Measurements from ENCODE around the gene FOSL1.

Gene FOSL1

DNA sequence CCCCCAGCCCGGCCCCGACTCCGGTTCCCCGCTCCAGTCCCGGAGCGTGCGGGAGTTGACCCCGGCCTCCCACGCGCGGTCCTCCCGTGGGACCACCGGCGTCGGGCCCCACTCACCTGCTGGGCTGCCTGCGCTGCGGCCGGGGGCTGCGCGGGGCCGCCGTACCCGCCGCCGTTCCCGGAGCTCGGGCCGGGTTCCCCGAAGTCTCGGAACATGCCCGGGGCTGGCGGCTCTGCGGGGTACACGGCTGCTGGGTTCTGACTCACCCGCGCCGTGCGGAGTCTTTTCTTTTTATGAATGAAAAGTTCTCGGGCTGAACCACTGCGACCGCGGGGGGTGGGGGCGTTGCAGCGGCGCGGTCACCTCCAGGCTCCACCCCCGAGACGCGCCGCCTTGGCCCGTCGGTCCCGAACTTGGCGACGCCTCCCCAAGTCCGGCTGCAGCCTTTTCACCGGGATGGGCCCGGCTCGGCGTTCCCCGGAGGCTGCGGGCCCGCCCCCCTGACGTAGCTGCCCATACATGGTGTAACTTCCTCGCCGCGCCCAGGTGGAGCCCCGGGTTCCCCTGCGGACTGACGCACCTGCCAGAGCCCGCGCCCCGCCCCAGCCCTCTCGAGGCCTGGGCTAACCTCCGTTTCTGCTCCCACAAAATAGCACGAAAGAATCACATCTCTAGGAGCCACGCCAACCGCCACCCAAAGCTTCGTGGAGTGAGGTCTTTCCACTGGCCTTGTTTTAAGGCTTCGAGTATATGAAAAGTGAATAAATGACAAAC, at the start of gene FOSL1:
Gene FOSL1, minus strand, starts transcription at position 264 of the 774 bp plus-strand sequence. Its CDS starts 49 bp downstream, at position 215.
- DNase-seq (ENCODE audit: low spot score): no peak

DNA sequence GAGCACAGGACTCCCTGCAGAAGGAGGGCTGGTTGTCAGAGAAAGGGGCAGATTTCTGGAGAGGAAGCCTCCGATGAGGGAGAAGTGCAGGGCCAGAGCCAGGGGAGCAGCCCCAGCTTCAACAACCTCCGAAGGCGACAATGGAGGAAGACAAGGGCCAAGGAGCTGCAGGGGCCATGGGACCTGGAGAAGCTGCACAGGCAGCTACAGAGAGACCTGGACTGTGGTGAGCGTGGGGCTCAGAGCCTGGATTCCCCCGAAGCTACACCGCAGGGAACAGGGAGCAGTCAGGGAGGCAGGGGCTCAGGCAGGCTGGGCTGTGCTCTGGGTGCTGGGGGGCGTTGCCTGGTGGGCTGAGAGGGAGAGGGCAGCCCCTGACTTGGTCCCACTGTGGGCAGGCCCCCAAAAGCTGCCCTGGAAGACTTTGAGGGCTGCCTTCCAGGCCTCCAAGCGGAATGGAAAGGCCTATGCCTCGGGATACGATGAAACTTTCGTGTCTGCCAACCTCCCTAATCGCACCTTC, 47.5 kb upstream of the FOSL1 start:
- DNase-seq (ENCODE audit: low spot score): no peak

DNA sequence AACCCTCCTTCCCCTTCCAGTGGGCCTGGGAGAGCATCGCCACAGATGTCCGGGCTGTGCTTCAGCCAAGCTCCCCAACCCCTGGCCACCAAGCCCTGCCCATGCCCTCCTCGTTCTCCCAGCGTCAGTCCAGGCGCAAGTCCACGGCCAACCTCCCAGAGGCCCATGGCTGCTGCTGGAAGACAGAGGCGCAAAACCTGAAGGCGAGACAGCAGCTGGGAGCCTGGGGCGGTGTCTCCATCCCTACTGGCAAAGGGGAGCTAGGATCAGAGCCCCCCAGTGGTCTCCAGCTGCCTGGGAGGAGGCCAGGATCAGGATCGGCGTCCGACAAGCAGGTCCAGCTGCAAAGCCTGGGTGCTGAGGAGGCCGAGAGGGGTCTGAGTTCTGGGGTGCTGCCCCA, 46.9 kb upstream of the FOSL1 start:
- DNase-seq (ENCODE audit: low spot score): no peak

DNA sequence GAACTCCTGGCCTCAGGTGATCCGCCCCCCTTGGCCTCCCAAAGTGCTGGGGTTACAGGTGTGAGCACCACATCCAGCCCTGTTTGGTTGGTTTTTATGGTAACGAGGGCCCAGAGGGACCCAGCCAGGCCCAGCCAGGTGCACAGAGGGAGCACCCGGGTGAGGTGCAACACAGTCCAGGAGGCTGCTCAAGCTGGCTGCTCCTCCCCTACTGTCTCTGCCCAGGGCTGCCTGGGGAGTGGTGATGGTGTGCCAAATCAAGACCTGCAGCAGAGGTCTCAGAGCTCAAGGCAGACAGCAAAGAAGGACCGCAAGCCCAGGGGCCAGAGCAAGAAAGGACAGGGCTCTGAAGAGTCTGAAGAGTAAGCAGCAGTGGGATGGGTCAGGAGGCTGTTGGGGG, 46.5 kb upstream of the FOSL1 start:
- DNase-seq (ENCODE audit: low spot score): no peak

DNA sequence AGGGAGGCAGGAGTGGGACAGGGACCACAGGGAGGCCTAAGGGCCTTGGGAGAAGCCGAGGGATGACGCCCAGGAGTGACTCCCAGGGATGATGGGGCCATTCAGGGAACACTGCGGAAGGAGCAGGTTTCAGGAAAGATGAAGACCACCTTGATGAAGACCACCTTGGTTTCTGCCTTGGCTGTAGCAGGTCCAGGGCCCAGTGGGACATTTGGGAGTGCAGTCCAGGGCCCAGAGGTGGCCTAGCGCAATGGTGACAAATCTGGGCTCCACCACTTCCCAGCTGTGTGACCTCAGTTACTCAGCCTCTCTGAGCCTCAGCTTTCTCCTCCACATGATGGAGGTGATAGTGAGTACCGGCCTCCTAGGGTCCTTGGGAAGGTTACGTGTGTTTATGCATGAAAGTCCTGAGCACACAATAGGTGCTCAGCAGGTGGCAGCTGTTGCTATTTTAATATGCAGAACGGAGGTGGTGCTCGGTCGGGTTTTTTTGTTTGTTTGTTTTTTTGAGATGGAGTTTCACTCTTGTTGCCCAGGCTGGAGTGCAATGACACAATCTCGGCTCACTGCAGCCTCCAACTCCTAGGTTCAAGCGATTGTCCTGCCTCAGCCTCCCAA, 45.9 kb upstream of the FOSL1 start:
- DNase-seq (ENCODE audit: low spot score): no peak

DNA sequence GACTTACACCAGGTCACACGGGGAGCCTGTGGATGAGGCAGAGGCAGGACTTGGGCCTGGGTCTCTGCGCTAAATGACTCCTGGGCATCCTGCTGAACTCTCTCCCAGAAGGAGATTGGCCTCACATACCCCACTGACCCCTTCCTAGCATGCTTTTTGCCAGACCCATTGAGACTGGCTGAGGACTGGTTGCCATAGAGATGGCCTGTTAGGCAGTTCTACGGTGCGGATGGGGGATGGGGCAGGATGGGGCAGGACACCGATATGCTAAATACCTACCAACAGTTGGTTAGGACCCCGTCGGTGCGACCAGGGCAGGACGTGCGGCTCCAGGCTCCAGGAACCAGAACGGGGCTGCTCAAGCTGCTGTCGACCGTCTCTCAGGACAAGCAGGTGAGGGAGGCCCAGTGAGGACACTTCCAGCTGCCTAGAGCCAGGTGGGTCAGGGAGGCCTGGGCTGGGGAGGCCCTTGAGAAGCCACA, 45.3 kb upstream of the FOSL1 start, which contains the start of gene TSGA10IP:
Gene TSGA10IP, plus strand, starts transcription at position 51 of the 482 bp plus-strand sequence. Its CDS starts 196 bp downstream, at position 247.
- DNase-seq (ENCODE audit: low spot score): no peak

DNA sequence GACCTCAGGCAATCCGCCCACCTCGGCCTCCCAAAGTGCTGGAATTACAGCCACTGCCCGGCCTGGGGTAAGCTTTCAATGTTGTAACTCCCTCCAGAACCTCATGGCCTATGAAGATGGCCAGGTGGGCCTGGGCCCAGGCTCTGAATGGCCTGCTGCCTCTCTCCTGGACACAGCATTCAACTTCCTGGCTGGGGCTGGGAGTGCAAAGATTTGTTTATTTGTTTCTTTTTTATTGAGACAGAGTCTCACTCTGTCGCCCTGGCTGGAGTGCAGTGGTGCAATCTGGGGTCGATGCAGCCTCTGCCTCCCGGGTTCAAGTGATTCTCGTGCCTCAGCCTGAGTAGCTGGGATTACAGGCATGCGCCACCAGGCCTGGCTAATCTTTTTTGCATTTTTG, 44.6 kb upstream of the FOSL1 start:
- no peak for DNase-seq (ENCODE audit: low spot score)

DNA sequence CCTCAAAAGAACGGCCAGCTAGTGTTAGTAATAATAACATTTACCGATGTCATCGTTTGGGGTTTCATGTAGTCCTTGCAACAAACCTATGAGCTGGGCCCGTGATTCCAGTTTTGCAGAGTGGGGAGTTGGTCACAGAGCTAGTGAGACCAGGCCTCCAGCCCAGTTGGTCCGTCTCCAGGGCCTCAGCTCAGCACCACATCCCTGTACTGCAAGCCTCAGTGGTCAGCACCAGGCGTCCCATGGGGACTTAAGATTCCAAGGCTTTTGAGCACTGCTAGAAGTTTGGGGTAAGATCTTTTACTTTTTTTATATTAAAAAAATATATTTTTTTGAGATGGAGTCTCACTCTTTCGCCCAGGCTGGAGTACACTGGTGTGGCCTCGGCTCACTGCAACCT, 44.0 kb upstream of the FOSL1 start:
- DNase-seq (ENCODE audit: low spot score): no peak

DNA sequence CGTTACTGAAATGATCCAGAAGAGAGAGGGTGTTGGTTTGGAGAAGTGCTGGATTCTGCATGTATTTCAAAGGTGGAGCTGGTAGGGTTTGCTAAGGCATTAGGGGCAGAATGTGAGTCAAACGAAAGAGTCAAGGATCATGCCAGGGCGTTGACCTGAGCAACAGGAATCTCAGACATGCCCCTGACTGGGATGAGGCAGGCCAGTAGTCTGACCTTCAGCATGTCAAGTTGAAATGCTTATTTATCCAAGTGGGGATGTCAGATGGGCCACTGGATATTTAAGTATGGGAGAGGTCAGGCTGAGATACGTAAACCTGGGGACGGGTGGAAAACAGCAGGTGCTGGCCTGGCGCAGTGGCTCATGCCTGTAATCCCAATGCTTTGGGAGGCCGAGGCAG, 42.3 kb upstream of the FOSL1 start:
- no peak for DNase-seq (ENCODE audit: low spot score)

DNA sequence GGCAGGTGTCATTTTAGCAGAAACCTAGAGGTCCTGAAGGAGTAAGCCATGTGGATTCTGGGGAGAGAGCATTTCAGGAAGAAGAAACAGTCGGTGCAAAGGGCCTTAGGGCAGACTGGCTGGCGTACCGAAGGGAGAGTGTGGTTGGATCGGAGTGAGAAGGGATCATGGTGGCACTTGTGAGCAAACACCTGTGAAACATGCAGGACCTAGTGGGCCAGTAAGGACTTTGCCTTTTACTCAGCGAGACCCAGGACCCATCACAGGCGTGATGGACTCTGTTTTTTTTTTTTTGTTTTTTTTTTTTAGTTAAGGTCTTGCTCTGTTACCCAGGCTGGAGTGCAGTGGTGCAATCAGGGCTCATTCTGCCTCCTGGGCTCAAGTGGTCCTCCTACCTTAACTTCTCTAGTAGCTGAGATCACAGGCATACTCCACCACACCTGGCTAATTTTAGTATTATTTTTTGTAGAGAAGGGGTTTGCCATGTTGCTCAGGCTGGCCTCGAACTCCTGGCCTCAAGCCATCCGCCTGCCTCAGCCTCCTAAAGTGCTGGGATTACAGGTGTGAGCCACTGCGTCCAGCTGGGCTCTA, 41.6 kb upstream of the FOSL1 start:
- DNase-seq (ENCODE audit: low spot score): no peak

DNA sequence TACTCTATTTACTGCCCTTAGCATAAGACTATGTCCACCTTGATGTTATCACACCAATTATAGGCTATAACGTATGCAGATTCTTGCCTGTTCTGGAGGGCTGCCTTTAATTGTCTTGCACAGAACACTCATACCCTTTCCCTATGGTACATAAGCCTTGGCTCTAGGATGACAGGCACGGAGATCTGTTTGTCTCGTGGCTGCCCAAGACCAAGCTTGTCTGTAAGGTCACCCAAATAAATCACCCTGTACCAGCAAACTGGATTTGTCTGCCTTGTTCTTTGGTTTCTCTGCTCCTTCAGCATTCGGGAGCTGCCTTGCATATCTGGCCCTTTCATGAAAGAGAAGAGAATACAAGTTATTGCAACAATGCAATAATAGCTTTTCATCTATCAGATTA, 37.6 kb upstream of the FOSL1 start:
- DNase-seq (ENCODE audit: low spot score): no peak

DNA sequence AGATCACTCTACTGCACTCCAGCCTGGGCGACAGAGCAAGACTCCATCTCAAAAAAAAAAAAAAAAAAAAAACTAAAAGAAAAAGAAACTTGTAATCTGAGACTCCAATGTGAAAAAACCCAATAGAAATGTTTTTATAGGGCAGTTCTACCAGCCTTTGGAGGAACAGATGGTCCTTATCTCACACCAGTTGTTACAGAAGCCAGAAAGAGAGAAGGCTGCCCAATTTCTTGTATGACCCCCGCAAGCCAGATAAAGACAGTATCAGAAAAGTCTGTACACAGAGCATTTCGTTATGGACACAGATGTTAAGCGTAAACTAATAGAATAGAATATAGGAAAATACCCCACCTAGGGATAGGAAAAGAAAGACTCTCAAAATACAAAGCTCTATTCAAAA, 33.8 kb upstream of the FOSL1 start:
- no peak for DNase-seq (ENCODE audit: low spot score)

DNA sequence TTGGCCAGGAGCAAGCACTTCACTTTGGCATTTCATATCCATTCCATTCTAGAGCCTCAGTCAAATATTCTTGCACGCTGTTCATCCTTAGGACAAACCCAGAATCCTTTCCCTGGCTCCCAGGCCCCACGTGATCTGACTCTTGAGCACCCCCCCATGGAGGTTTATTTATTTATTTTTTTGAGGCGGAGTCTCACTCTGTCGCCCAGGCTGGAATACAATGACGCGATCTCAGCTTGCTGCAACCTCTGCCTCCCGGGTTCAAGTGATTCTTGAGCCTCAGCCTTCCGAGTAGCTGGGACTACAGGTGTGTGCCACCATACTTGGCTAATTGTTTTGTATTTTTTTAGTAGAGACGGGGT, 32.4 kb upstream of the FOSL1 start:
- no peak for DNase-seq (ENCODE audit: low spot score)

DNA sequence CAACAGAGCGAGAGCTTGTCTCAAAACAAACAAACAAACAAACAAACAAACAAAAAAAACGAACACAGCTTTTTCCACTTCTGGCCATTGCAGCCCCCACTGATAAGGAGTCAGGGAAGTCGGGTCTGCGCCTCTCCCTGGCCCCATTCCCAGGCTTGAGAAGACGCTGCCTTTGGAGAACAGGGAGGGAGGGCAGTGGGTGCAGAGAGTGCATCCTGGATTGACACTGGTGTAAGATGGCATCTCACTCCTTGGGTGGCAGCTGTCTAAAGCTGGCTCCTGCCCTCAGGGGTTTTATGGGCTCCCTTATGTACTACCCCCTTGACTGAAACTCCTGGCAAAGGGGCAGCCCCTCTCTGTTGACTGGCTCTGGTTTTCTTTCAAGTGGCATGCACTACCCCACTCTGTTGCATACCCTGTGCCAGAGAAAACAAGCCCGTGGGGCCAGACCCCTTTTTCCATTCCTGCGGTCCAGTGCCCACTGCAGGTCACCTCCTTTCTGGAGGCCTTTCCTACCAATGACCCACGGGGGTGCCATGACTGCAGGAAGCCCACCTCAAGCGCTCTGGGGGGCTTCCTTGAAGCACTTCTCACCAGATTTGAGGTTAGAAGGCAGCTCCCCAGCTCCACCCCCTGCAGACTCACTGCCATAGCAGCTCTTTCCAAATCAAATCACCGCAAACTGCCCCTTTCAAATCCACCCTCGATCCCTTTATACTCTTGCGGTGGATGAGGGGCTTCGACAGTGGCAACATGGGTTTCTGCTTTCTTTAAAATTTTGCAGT, 31.8 kb upstream of the FOSL1 start:
- no peak for DNase-seq (ENCODE audit: low spot score)

DNA sequence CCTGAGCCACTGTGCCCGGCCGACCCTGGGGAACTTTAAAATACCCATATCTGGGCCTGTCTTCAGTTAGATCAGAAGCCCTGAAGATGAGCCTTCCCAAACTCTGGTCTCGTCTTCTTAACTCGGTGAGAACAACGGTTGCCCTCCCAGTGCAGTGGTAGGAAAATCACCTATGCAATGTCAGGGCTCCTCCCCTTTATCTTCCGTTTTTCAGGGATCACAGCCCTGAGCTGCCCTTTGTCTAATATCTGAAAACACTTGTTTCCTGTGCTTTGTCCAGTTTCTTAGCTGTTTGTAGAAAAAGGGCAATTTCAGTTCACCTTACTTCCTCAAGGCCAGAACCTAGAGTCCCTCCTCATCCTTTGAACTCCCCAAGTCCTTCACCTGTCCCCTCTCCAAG, 28.5 kb upstream of the FOSL1 start:
- no peak for DNase-seq (ENCODE audit: low spot score)

DNA sequence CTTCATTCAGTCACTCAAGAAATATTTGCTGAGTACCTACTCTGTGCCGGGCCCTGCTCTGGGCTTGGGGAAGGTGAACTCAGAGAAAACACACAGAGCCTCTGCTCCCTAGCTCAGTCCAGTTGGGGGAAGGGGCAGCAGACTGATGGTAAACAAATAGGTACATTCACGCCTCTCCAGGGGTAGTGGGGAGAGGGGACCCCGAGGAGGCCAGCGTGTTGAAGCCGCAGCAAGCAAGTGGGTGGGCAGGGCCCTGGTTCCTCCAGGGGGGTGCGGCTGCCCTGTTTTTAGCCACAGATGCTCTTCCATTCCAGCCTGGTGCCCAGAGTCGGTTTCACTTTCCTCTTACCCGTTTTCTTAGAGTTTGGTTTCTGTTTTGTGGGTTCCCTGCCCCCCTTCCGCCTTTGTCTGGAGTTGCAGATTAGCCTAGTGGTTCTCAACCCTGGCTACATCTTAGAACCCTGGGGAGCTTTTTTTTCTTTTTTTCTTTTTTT, 27.8 kb upstream of the FOSL1 start:
- peak; percentile 23 for DNase-seq (ENCODE audit: low spot score)

DNA sequence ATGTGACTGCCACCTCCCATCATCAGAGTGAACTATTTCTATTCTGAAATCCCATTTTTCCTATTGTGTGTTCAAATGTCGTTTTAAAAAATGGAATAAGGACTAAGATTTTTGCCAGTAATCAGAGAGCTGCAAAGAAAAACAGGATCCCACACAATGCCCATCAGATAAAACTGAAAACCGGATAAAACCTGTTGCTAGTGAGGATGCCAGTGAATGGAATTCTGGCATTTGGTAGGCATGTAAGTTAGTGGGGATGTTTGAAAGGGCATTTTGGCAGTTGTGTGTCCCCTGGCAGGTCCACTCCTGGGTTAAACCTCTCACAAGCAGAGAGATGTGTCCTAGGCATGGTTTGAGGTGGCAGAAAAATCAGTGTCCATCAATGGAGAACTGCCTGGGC, 25.2 kb upstream of the FOSL1 start:
- DNase-seq (ENCODE audit: low spot score): no peak

DNA sequence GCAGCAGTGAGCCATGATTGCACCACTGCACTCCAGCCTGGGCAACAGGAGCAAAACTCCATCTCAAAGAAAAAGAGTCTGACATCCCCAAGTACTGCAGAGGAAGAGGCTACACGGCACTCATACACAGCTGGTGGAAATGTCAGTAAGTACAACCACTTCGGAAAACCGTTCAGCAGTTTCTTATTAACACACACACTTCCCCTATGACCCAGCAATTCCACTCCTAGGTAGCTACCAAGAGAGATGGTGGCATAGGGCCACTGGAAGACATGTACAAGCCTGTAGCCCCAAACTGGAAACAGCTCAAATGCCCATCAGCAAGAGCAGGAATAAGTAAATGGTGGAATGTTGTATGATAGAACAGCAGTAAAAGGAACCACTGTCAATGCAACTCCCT, 22.4 kb upstream of the FOSL1 start:
- DNase-seq (ENCODE audit: low spot score): no peak

DNA sequence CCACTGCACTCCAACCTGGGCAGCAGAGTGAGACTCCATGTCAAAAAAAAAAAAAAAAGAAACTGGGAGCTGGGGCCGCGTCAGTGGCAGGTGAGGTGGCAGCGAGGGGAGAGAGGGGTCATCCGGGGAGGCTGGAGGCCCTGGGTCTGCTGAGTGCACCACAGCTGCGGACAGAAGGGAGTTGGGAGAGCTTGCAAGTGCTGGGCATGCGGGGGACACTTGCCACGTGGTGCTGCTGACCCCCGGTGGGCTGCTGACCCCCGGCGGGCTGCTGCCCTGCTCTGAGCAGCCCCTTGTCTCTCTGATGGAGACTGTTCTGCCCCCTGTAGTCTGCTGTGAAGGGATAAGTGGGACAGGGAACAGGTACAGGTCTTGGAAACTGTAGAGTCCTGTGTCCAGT, 21.7 kb upstream of the FOSL1 start:
- no peak for DNase-seq (ENCODE audit: low spot score)

DNA sequence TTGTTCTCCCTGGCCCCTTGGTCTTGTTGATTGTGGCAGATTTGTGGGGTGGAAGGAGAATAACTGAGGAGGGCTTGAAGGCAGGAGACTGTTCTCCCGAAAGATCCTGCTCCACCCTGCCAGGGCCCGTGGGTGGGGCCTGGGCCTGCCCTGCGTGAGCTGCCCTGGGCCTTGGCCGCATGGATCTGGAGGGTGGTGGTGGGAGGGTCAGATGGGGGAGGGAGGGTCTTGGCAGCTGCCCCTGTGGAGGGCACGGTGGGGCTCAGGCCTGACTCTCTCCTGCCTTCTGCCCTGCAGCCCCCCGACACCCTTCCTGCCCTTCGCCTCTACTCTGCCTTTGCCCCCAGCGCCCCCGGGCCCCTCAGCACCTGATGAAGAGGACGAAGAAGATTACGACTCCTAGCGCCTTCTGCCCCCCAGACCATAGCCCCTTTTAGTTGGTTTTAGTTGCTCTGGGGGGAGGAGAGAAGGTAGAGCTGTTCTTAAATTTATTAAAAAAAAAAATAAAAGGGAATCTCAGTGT, 20.9 kb upstream of the FOSL1 start:
- no peak for DNase-seq (ENCODE audit: low spot score)

DNA sequence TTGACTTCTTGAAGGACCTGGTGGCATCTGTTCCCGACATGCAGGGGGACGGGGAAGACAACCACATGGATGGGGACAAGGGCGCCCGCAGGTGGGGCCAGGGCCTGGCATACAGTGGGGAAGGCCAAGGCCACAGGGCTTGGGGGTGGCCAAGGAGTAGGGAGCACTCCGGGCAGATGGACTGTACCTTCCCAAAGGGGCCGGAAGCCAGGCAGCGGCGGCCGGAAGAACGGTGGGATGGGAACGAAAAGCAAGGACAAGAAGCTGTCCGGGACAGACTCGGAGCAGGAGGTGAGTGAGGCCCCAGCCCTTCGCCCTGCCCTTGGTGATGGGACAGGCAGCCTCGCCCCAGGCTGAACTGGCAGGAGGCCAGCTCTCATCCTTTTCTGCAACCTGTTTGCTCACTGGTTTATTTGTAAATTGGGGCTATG, 20.2 kb upstream of the FOSL1 start:
- no peak for DNase-seq (ENCODE audit: low spot score)

Data from globus pallidus (tissue), 1 donor.